GM20431 (cell line): Measurements from ENCODE around the gene APOA4.
"Not testable (repeated sequence)": the region's sequence is repeated elsewhere in the genome, so short reads cannot be mapped to it uniquely, and the experiment has no call there.

Experiments used
- in situ Hi-C: fragments of 300-500 bp; cut with MseI, MboI; formaldehyde crosslinking; loops from one replicate; pipeline ENCODE4 v1.15.0; 2020; ENCODE audit warnings: low sequenced_read_pairs; ENCODE audit not compliant: unreplicated experiment

APOA4 gene

DNA sequence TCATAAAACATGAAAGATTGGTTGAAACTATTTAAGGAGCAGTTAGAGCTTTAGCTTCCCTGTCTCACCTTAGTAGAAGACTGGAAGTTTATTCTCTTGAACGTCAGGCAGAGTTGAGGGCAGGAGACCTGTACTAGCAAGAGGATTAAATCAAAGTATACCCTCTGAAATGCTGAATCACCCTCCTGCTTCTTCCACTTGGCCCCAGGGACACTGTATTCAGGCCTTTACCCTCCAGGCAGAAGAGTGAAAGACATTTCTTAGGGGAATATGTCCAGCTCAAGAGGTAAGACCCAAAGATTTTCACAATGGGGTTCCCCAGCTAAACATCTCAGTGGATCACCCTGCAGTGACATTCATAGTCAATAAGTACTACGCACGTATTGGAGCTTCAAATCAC lies 11.9 kb downstream of the APOA4 start:
- in situ Hi-C loops: no loop called here

DNA sequence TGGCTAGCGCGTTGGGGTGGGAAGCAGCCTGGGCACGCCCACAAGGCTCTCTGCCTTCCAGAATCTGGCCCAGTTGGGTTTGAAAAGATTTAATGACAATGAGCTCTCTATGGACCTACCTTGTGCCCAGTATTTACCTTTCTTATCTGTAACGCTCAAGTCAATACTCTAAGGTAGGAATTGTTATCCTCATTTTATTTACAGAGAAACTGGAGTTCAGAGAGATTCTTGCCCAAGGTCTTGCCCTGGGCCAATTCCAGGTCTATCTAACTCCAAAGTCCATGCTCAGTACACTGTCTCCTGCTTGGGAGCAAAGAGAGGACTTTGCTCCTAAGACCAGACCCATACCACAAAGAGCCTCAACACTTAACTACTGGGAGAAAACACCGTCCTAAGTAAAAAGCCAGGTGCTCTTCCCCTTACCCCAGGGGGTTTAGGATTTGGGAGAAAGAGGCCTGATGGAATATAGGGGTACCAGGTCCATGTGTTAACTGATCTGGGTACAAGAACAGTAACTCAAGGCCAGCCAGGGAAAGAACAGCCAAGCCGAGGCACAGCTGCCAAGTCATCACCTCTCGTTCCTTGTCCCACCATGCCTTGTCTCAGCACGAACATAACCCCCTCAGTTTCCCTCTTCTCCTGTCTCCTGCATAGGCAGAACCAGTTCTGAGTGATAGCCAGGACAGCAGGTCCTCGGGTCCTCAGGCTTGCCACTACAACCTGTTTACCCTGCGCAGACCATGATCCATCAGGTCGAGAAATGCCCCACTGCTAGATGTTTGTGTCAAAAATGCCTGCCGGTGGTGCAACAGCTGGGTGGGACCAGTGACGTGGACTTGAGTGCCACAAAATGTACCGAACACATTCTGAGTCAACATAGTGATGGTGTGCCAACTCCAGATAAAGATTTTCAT lies 14.6 kb downstream of the APOA4 start:
- in situ Hi-C loops: no loop called here

DNA sequence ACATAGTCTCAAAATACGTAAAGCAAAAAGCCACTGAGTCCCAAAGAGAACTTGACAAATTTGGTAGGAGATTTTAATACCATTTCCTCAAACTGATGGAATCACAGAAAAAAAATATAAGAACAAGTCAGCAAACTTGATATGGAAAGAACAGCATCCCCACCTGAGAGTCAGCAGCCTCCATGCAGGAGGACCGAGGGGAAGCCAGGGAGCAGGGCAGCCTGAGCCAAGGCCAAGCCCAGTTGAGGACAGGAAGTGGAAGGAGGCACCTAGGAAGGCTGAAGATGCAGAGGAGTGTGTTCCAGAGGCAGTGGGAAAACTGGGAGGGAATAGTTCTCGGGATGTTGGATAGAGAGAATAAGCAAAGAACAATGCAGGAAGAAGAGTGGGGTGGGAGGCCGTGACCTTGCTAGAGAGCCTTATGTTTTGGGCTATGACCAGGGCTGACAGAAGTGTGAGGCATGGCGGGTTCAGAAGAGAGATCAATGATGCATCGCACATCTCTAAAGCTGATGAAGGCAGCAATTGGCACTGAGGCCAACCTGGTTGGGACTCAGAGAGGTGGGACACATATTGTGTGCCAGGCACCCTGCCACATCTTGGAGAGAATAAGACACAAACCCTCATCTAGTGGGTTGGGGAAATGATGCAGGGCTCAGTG lies 15.4 kb downstream of the APOA4 start:
- in situ Hi-C loops: no loop called here

DNA sequence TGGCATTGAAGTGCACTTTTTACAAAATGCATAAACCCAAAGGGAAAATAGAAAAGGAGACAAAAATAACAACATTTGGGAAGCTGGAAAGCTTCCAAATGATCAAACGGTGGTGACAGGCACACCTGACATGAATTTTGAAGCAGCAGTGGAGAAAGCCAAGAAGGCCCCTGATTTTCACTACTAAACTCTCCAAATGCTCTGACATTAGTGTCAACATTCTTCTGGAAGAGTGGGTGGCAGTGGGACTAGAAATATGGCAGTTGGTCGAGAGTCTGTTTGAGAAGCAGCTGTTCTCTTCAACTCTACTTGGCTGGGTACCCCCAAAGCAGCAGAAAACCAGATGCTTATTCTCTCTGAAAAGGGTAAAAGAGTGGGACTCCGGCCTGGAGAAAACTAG lies 19.1 kb downstream of the APOA4 start:
- in situ Hi-C loops: no loop called here

DNA sequence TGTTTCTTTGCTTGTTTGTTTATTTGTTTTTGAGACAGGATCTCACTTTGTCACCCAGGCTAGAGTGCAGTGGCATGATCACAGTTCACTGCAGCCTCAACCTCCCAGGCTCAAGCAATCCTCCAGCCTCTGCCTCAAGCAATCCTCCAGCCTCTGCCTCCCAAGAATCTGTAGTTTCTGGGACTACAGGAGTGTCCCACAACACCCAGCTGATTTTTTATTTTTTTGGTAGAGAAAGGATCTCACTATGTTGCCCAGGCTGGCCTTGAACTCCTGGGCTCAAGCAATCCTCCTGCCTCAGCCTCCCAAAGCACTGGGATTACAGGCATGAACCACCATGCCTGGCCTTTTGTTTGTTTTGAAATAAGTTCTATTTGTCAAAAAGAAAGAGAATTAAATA lies 21.4 kb downstream of the APOA4 start:
- in situ Hi-C loops: not testable (repeated sequence)

DNA sequence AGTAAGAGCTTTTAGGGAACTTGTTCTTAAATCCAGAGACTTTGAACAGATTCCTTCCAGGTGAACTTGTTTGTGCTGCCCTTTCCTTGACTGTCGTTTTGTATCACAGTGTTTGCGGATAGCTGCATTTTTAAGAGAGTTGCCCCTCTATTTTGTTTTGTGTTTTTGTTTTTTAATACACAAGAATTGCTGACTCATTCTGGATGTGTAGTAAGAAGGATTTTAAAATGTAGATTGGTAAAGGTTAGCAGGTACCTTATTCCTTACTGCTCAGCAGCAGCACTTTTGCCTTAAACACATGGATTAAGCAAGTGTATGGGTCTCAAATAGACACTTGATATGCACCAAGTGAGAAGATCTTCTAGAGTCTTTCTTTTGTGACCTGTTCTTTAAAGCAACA lies 22.5 kb downstream of the APOA4 start:
- in situ Hi-C loops: no loop called here

DNA sequence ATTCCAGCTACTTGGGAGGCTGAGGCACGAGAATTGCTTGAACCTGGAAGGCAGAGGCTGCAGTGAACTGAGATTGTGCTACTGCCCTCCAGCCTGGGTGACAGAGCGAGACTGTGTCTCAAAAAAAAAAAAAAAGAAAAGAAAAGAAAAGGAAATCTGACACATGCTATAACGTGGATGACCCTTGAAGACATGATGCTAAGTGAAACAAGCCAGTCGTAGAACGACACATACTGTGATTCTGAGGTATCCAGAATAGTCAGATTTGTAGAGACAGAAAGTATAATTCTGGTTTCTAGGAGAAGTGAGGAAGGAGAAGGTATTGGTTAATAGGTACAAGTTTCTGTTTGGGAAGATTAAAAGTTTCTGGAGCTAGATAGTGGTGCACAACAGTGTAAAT lies 24.7 kb downstream of the APOA4 start:
- in situ Hi-C loops: loop anchor here (25.0 kb wide), 1 partner anchor 314 kb away; no protein-coding TSS in a partner anchor

DNA sequence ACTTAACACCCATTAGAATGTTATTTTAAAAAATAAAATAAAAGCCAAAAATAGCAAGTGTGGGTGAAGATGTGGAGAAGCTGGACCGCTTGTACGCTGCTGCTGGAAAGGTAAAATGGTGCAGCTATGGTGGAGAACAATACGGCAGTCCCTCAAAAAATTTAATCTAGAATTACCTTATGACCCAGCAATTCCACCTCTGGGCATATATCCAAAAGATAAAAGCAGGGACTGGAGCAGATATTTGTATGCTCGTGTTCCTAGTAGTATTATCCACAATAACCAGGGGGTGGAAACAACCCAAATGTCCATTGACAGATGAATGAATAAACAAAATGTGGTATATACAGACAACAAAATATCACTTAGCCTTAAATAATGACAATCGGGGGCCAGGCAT lies 25.3 kb downstream of the APOA4 start:
- in situ Hi-C loops: loop anchor here (25.0 kb wide), 1 partner anchor 314 kb away; no protein-coding TSS in a partner anchor

DNA sequence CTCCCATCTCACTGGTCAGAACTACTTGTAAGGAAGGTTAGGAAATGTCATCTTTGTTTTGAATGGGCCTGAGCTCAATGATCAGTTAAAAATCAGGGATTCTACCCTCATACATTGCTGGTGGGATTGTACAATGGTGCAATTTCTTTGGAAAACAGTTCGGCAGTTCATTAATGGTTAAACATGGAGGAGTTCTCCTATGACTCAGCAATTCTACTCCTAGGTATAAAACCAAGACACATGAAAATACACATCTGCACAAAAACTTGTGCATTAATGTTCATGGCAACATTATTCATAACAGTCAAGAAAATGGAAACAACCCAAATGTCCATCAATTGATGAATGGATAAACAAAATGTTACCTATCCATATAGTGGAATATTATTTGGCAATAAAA lies 26.6 kb downstream of the APOA4 start:
- in situ Hi-C loops: loop anchor here (25.0 kb wide), 1 partner anchor 316 kb away; no protein-coding TSS in a partner anchor

DNA sequence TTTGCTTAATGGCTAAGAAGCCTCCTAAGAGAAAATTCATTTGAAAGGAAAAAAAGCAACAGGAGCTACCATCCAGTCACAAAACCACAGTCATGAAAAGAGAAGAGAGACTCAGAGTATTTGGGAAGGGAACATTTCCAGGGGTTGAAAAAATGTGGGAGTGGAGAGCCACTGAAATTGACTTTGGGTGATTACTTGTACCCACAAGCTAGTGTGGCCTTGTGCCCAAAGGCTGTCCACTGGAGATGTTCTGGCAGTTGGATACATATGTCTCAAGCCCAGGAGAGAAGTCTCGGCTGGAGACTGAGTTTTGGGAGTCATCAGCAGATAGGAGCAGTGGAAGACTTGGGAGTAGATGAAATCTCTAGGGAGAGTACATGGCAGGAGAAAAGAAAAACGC lies 28.3 kb downstream of the APOA4 start:
- in situ Hi-C loops: loop anchor here (25.0 kb wide), 1 partner anchor 317 kb away; no protein-coding TSS in a partner anchor

DNA sequence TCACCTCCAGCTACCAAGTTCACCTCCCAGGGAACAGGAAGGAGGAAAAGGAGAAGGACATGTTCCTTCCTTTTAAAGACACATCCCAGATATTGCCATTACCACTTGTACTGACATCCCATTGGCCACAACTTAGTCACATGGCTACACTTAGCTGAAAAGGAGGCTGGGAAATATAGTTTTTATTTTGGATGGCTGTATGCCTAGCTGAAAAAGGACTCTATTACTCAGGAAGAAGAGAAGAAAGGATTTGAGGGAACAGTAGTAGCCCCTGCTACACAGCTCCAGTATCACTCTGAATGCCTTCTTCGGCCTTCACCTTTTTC lies 29.4 kb downstream of the APOA4 start:
- in situ Hi-C loops: loop anchor here (25.0 kb wide), 1 partner anchor 319 kb away; no protein-coding TSS in a partner anchor

DNA sequence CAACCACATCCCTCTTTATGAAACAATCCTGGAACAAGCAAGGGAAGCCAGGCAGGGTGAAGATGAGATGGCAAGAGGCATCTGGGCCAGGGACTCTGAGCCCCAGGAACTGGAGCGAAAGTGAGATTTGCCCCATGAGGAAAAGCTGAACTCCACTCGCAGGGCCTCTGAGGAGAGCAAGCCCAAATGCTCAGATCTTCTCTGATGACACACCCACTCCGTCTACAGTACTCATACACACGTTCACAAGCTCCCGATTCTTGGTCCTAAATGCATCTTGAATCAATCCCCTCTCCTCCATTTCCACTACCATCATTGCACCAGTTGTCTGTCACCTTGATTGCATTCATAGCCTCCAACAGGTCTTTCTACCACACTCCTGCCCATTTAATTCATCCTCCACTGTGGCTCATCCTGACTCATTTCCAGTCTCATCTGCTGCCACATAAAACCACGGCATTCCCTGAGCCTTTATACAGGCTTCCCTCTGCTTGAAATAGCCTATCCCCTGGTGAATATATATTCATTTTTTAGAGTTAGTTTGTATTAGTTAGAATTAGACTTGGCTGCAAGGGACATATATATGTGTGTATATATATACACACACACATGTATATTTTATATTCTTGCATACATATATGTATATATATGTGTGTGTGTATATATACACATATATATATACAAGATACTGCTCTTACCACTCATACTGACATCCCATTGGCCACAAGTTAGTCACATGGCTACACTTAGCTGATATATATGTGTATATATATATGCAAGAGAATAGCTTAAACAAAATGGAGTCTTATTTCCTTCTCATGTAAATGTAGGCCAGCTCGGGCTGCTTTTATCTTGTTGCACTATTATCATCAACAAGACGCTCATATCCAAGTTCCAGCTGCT lies 30.0 kb downstream of the APOA4 start:
- in situ Hi-C loops: loop anchor here (25.0 kb wide), 1 partner anchor 319 kb away; no protein-coding TSS in a partner anchor

DNA sequence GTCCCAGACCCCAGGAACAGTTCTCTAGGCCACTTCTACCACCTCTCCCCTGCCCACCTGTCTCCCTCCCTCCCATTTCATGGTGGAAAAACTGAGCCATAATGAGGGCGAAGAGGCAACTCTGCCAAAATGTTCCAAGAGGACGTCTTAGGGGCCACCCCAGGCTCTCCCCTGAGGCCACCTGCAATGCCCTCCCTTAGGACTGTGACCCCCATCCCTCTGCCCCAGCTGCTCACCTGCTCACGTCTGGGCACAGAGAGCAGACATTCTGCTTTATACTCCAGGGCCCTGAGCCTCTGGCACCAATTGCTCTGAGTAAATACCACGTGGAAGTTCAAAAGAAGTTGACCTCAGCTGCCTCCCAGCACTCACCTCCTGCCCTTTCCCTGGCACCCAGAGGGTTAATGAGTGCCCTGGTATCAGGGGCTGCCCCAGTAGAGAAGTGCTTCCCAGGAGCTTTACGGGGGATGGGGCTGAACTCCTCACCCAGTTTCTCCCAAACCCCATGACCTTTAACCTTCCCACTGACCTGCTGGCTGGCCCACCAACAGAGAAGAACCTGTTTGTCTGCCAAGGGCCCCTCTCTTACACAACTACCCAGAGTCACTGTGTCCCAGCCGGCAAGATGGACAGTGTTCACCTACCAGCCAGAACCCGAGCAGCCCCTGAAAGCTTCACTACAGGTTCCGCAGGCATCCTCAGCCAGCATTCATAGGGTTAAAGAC lies 30.8 kb downstream of the APOA4 start:
- in situ Hi-C loops: loop anchor here (25.0 kb wide), 1 partner anchor 320 kb away; no protein-coding TSS in a partner anchor

DNA sequence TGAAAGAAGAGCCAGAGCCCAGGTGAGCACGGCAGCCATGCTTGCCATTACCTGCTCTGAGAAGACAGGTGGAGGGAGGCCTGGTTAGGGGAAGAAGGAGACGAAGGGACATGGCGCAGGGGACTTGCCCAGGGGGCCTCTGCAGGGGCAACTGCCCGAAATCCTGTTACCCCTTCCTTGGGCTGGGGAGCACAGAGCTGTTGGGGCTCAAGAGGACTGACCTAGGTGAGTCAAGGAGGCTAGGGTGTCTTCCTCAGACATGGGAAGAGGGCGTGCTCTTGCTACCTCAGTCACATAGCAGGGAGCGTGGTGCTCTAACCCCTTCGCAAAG lies 31.3 kb downstream of the APOA4 start, which contains the start of gene APOA5:
TSS of gene APOA5 (minus strand) at position 67 of the 331 bp plus-strand sequence. CDS start at position 48, 19 bp downstream.
- in situ Hi-C loops: loop anchor here (25.0 kb wide), 1 partner anchor 321 kb away; no protein-coding TSS in a partner anchor

DNA sequence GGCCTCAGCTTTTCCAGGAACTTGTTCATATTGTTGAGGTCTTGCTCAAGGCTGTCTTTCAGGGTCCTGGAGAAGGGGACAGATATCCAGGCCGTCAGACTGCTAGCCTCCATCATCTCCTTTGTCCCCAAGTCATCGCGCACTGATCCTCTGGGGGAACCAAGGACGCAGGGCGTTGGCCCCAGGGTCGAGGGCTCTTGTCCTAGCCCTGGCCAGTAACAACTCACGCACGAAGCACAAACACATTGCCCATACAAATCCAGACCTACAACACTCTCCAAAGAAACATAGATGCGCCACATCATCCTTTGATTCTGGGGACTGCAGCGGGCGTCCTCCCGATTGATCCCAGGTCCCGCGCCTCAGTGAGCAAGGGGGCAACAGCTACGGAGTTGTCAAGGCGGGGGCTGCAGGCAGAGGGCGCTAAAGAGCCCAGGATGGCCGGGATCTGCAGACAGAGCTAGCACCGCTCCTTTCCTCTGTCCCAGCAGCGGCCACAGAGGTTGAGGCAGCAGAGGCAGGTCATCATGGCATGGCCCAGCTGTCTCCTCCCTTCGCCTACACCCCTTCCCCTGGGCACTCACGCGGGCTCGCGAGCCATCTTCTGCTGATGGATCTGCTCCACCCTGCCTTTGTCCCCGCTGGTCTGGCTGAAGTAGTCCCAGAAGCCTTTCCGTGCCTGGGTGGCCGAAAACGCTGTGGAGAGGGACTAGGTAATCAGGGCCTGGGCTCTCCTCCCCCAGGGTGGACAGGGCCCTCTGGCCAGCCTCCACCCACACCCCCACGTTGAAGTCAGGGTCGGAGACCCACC lies 31.9 kb downstream of the APOA4 start:
- in situ Hi-C loops: loop anchor here (25.0 kb wide), 1 partner anchor 321 kb away; no protein-coding TSS in a partner anchor

DNA sequence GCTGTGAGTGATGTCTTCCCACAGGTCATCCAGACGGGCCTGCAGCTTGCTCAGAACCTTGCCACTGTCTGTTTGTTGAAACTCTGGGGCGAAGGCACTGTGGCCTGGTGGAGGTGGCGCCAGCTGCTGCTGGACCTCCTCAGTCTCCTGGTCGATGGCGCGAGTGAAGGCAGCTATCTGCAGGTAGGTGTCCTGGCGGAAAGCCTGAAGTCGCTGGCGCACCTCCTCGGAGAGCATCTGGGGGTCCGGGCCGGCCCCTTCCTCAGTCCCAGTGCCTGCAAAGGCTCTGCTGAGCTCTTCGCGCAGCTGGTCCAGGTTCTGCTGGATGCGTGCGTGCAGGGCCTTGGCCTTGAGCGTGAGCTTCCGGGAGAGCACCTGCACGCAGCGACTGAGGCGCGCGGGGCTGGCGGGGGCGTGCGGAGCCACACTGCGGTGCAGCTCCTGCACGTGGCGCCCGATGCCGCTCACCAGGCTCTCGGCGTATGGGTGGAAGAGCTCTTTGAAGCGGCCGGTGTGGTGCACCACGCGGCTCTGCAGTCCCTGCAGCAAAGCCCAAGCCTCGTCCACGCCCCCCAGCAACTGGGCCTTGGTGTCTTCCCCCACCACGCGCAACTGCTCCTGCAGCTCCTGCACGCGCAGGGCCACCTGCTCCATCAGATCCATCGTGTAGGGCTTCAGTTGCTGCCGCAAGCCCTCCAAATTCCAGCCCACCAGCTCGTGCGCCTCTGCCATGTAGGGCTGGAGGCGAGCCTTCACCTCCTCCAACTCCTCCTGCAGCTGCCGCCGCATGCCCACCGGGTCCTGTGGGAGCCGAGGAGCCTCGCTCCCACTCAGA lies 32.7 kb downstream of the APOA4 start:
- in situ Hi-C loops: loop anchor here (25.0 kb wide), 1 partner anchor 322 kb away; no protein-coding TSS in a partner anchor

DNA sequence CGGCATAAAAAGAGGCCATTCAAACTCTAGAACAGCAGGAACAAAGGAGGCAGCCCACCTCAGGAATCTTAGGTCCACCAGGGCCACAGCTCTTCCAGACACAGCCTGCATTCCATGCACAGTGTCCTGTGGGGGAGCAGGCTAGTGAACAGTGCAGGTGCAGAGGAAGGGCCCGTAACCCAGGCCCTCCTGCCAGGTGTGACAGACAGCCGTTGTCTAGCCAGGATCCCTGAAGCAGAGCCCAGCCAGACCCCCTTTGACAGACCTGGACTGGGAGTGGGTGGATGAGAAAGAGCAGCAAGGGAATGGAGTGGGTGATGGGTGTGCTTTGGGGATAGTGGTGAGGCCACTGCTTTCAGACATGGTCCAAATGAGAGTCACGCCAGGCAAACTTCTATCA lies 34.1 kb downstream of the APOA4 start:
- in situ Hi-C loops: loop anchor here (25.0 kb wide), 1 partner anchor 323 kb away; no protein-coding TSS in a partner anchor
